RWPE1 (cell line): Measurements from ENCODE around the gene CDON.

Source experiments
- CTCF ChIA-PET: fragments of 350-600 bp; sonication (Branson Sonifier 250); formaldehyde crosslinking; extraction: SDS; loops from one replicate; lab custom pipeline; 2021; lab: Yijun Ruan, JAX
- POLR2A ChIA-PET: fragments of 400-600 bp; formaldehyde crosslinking; extraction: SDS; loops from one replicate; lab custom pipeline; 2020; ENCODE audit warnings: antibody characterized with exemption; ENCODE audit not compliant: low non-redundant PET; lab: Yijun Ruan, JAX
- DNase-seq: peaks from one replicate; pipeline ENCODE4 v3.0.0; 2012; ENCODE audit warnings: low spot score
- H3K27ac ChIP-seq: fragments of 450-650 bp; 2 replicates; pipeline ENCODE4 v1.5.1; 2017
- CTCF ChIP-seq: fragments of 450-650 bp; conservative IDR thresholded peaks from 2 replicates; pipeline ENCODE4 v1.5.1; 2017; ENCODE audit warnings: low read depth, mild to moderate bottlenecking

The CDON gene

DNA sequence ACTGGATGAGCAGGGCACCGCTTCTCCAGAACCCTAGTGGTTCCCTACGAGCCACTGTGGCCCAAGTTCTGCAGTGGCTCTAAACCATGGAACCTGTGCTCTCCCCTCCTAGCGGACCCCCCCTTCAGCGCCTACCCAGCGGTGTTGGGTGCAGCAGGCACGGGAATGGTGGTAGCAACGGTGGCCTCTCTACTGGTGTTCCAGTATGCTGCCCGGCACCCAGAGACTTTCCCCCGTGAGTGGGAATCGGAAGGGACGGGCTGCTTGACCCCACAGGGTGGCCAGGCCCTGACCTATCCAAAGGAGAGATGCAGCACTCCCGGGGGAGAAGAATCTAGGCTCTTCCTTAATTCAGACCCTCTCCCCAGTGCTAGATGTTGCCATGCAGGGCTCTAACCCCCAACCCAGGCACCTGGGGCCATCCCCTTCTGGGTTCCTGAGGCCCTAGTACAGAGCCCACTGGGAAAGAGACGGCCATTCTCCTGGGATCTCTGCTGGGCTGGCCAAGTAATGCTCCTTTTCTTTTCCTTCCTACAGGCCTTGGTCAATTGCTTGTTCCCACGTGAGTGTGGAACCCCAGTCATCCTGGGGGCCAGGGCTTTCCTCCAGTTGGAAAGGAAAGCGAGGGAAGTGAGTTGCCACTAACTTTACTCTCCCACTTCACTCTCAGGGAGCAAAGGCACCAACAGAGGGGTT lies 107.6 kb downstream of the CDON start:
- H3K27ac ChIP-seq = no peak overlapping the region; the same call in 1 of the 2 replicates
- POLR2A ChIA-PET = no interaction called here
- CTCF ChIA-PET = interaction anchor here (0.5 kb wide), 1 partner anchor 466 kb away, joined by 3 read pairs; no protein-coding TSS in a partner anchor
- no peak for DNase-seq
- TF ChIP-seq CTCF = no peak

GRCh38 chr11:125954123-125954944 lies 108.3 kb downstream of the CDON start:
- ChIA-PET POLR2A (no interaction called here), CTCF (no interaction called here)
- no peak for TF ChIP-seq CTCF
- no peak for DNase-seq
- peak overlapping the region; percentile 94 for H3K27ac ChIP-seq

DNA sequence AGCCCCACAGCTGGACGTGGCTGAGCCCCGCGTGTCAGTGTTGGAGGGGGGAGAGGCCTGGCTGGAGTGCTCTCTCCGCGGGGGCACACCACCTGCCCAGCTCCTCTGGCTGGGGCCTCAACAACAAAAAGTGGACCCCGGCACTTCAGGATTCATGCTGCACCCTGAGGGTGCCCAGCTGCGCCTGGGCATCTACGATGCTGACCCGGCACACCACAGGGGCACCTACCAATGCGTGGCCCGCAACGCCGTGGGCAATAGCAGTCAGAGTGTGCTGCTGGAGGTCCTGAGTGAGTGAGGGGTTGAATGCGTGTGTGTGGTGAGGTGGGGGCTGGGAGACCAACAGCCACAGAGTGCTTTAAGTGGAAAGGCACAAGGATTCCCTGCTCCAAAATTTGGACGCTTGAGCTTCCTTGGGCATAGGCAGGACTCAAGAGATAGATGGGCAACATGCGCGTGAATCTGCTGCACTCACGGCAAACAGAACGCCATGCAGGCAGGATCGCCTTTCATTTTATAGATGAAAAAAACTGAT lies 109.2 kb downstream of the CDON start:
- no peak for TF ChIP-seq CTCF
- CTCF ChIA-PET = no interaction called here
- peak overlapping the region; percentile 94 for H3K27ac ChIP-seq
- POLR2A ChIA-PET = no interaction called here
- DNase-seq = no peak

GRCh38 chr11:125952973-125953372 lies 109.7 kb downstream of the CDON start:
- H3K27ac ChIP-seq = peak overlapping the region; percentile 94
- ChIA-PET CTCF (no interaction called here), POLR2A (no interaction called here)
- DNase-seq = peak; percentile 34
- no peak for TF ChIP-seq CTCF

- H3K27ac ChIP-seq = peak overlapping the region; percentile 94
- POLR2A ChIA-PET = no interaction called here
- DNase-seq = no peak
- CTCF ChIA-PET = interaction anchor here (0.6 kb wide), 1 partner anchor 10 kb away, joined by 4 read pairs; no protein-coding TSS in a partner anchor
- TF ChIP-seq CTCF = no peak
Measured at GRCh38 chr11:125952559-125952958, 110.1 kb downstream of the CDON start.

DNA sequence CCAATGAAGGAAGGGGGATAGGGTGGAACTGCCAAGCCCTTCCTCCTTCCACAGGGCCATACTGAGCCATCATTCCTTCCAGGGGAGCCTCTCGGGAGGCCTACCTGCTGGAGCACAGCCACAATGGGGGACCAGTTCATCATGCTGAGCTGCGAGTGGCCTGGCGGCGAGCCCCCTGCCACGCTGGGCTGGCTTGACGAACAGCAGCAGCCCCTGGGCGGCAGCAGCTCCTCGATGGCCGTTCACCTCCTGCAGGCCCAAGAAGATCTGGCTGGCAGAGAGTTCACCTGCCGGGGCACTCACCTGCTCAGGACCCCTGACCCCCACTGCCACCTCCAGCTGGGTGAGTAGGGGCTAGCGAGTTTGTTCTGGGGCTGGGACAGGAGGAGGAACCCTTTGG lies 110.9 kb downstream of the CDON start:
- no peak for TF ChIP-seq CTCF
- CTCF ChIA-PET = interaction anchor here (0.6 to 0.9 kb wide), 2 partner anchors 9 to 356 kb away, joined by 3 read pairs; no protein-coding TSS in a partner anchor
- DNase-seq = no peak
- POLR2A ChIA-PET = no interaction called here
- H3K27ac ChIP-seq = peak overlapping the region; percentile 56
